ENCODE measurements around the gene IGF1. TPM values are rescaled to one million over a fixed set of nuclear protein-coding genes. Genes with fewer than 3 reads are reported as not detected.

Gene IGF1
- not detected in 2 replicates for total RNA-seq (2014; rRNA removed; shearing (Covaris generic))

- DNase-seq, result no peak
- no peak within 1 kb of the TSS for H3K4me3 ChIP-seq (ENCODE audit: insufficient read depth, low read depth, low read length)
These were observed at the start of gene IGF1 for GRCh38 chr12:102480406-102480805. TSS of gene IGF1 (minus strand) at chr12:102480563. CDS start at chr12:102480381, 182 bp downstream.

DNA sequence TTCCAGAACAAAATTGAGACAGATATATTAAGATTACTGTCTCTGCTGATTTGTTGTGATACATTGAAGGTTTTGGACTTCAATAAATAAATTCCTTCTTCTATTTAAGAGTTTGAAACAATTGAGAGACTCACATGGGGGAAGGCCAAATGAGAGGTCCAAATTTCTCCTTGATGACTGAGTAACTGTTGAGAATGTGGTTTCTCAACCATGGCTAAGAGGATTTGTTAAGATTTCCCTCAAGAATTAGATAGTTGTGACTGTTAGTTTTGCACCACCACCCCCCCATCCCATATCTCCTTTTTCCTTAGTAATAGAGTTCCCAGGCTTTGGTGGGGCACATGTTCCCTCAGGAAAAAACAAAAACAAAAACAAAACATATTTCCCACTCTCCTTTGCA, 47.7 kb upstream of the IGF1 start:
- DNase-seq, result no peak

More at GRCh38 chr12:102480406-102480805, at the start of gene IGF1:
- H3K36me3 ChIP-seq (replicated peaks; ENCODE audit: control insufficient read depth, insufficient read depth, low read length), result no peaks in the 10 kb centered on the region
- H3K27me3 ChIP-seq (ENCODE audit: control insufficient read depth, insufficient read depth, low read length), result no peaks in the 10 kb centered on the region

GRCh38 chr12:102527171-102527720, 46.9 kb upstream of the IGF1 start:
- no peak overlapping the region for H3K4me3 ChIP-seq (ENCODE audit: insufficient read depth, low read depth, low read length)
- no peak for DNase-seq

More for the DNA sequence above, 47.7 kb upstream of the IGF1 start:
- Histone ChIP-seq H3K4me3 (ENCODE audit: insufficient read depth, low read depth, low read length) (no peak overlapping the region), H3K27me3 (ENCODE audit: control insufficient read depth, insufficient read depth, low read length) (no peaks in the 10 kb centered on the region), H3K36me3 (replicated peaks; ENCODE audit: control insufficient read depth, insufficient read depth, low read length) (no peaks in the 10 kb centered on the region)

GRCh38 chr12:102526656-102527055, 46.3 kb upstream of the IGF1 start:
- DNase-seq, result no peak
- no peak overlapping the region for H3K4me3 ChIP-seq (ENCODE audit: insufficient read depth, low read depth, low read length)
- no peaks in the 10 kb centered on the region for H3K27me3 ChIP-seq (ENCODE audit: control insufficient read depth, insufficient read depth, low read length)
- H3K36me3 ChIP-seq (replicated peaks; ENCODE audit: control insufficient read depth, insufficient read depth, low read length), result no peaks in the 10 kb centered on the region

More at GRCh38 chr12:102527171-102527720, 46.9 kb upstream of the IGF1 start:
- Histone ChIP-seq H3K27me3 (ENCODE audit: control insufficient read depth, insufficient read depth, low read length) (no peaks in the 10 kb centered on the region), H3K36me3 (replicated peaks; ENCODE audit: control insufficient read depth, insufficient read depth, low read length) (no peaks in the 10 kb centered on the region)

DNA sequence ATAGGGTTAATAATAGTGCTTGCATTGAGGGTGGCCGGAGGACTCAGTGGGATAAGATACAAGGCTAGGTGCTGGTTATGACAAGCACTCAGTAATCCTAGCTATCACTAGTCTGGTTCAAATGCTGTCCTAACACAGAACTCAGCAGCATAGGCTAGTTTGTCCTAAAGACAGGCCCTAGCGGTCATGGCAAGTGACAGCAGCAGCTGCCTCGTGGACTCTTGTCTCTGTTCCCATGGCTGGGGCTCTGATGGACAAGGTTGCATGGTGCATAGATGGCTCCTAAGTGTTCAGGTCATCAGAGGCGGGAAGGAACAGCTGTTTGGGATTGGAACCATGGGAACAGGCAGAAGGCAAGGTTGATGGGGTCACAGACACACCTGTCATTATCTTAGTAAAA, 42.4 kb upstream of the IGF1 start:
- H3K36me3 ChIP-seq (replicated peaks; ENCODE audit: control insufficient read depth, insufficient read depth, low read length), result no peaks in the 10 kb centered on the region
- DNase-seq, result no peak
- H3K27me3 ChIP-seq (ENCODE audit: control insufficient read depth, insufficient read depth, low read length), result no peaks in the 10 kb centered on the region

GRCh38 chr12:102521662-102522277, 41.4 kb upstream of the IGF1 start:
- Histone ChIP-seq H3K27me3 (ENCODE audit: control insufficient read depth, insufficient read depth, low read length) (no peaks in the 10 kb centered on the region), H3K36me3 (replicated peaks; ENCODE audit: control insufficient read depth, insufficient read depth, low read length) (no peaks in the 10 kb centered on the region), H3K4me3 (ENCODE audit: insufficient read depth, low read depth, low read length) (no peak overlapping the region)
- no peak for DNase-seq

More for the DNA sequence above, 42.4 kb upstream of the IGF1 start:
- H3K4me3 ChIP-seq (ENCODE audit: insufficient read depth, low read depth, low read length), result no peak overlapping the region

GRCh38 chr12:102518871-102519270, 38.5 kb upstream of the IGF1 start:
- H3K36me3 ChIP-seq (replicated peaks; ENCODE audit: control insufficient read depth, insufficient read depth, low read length), result no peaks in the 10 kb centered on the region
- H3K27me3 ChIP-seq (ENCODE audit: control insufficient read depth, insufficient read depth, low read length), result no peaks in the 10 kb centered on the region
- no peak for DNase-seq
- H3K4me3 ChIP-seq (ENCODE audit: insufficient read depth, low read depth, low read length), result no peak overlapping the region

DNA sequence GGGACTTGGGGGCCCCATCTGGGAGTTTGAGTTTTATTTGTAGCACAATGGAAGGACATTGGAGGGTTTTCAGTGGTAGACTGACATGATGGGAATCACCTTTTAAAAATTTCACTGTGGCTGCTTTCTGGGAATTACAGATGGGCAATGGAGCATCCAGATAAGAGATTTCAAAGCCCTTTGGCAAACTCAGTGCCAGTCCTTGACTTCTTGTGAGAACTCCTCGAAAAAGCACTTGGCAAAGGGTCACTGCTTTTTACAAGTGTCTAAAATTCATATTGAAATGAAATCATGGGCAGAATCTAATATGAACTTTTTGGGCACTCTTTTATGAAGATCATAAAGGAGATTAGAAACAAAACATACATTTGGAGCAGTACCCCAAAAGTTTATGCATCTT, 34.3 kb upstream of the IGF1 start:
- H3K4me3 ChIP-seq (ENCODE audit: insufficient read depth, low read depth, low read length), result no peak overlapping the region
- no peaks in the 10 kb centered on the region for H3K27me3 ChIP-seq (ENCODE audit: control insufficient read depth, insufficient read depth, low read length)
- DNase-seq, result no peak
- H3K36me3 ChIP-seq (replicated peaks; ENCODE audit: control insufficient read depth, insufficient read depth, low read length), result no peaks in the 10 kb centered on the region

GRCh38 chr12:102513739-102514138, 33.4 kb upstream of the IGF1 start:
- H3K36me3 ChIP-seq (replicated peaks; ENCODE audit: control insufficient read depth, insufficient read depth, low read length), result no peaks in the 10 kb centered on the region
- DNase-seq, result no peak
- no peak overlapping the region for H3K4me3 ChIP-seq (ENCODE audit: insufficient read depth, low read depth, low read length)
- H3K27me3 ChIP-seq (ENCODE audit: control insufficient read depth, insufficient read depth, low read length), result no peaks in the 10 kb centered on the region

DNA sequence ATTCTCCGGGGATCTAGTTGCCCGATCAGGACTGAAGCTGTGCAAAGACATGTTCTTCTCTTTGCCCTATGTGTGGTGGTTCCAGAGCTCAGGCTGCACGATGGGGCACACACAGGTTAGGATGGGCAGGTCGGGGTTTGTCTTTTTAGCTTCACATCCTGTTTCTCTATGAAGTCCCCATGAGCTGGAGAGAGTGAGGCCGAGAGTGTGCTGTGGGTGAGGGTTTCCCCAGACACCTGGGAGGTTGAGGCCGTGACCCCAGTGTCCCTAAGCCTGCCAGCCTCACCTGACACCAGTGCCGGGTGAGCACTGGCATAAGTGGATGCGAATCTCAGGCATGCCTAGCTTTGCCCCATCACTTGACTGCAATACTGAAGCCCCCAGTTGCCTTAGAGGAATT, 32.9 kb upstream of the IGF1 start:
- H3K27me3 ChIP-seq (ENCODE audit: control insufficient read depth, insufficient read depth, low read length), result no peaks in the 10 kb centered on the region
- H3K36me3 ChIP-seq (replicated peaks; ENCODE audit: control insufficient read depth, insufficient read depth, low read length), result no peaks in the 10 kb centered on the region
- no peak overlapping the region for H3K4me3 ChIP-seq (ENCODE audit: insufficient read depth, low read depth, low read length)
- no peak for DNase-seq

- Histone ChIP-seq H3K4me3 (ENCODE audit: insufficient read depth, low read depth, low read length) (no peak overlapping the region), H3K36me3 (replicated peaks; ENCODE audit: control insufficient read depth, insufficient read depth, low read length) (no peaks in the 10 kb centered on the region), H3K27me3 (ENCODE audit: control insufficient read depth, insufficient read depth, low read length) (no peaks in the 10 kb centered on the region)
- no peak for DNase-seq
These were observed 32.2 kb upstream of the IGF1 start for GRCh38 chr12:102512523-102512922.

- no peaks in the 10 kb centered on the region for H3K36me3 ChIP-seq (replicated peaks; ENCODE audit: control insufficient read depth, insufficient read depth, low read length)
- DNase-seq, result no peak
- H3K4me3 ChIP-seq (ENCODE audit: insufficient read depth, low read depth, low read length), result no peak overlapping the region
- no peaks in the 10 kb centered on the region for H3K27me3 ChIP-seq (ENCODE audit: control insufficient read depth, insufficient read depth, low read length)
These were observed 31.2 kb upstream of the IGF1 start for GRCh38 chr12:102511575-102511974.

DNA sequence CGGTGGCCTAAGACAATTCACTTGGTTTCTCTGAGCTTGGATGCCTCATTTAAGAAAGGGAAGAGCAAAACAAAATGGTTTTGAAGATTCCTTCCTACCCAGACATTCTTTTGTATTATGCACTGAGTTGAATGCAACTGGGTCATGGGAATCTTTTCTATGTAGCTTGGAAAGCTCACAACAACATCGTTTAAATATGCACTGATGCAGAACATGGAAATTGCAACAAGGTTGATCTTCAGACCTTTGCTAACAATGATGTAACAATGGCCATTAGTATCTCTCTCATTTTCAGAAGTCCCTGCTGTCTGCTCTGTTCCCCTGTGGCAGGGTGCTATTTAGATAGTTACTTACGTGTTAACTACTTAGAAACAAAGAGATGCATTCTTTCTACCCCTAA, 30.1 kb upstream of the IGF1 start:
- H3K4me3 ChIP-seq (ENCODE audit: insufficient read depth, low read depth, low read length), result no peak overlapping the region
- no peak for DNase-seq
- no peaks in the 10 kb centered on the region for H3K36me3 ChIP-seq (replicated peaks; ENCODE audit: control insufficient read depth, insufficient read depth, low read length)
- no peaks in the 10 kb centered on the region for H3K27me3 ChIP-seq (ENCODE audit: control insufficient read depth, insufficient read depth, low read length)

GRCh38 chr12:102510031-102510430, 29.7 kb upstream of the IGF1 start:
- no peaks in the 10 kb centered on the region for H3K27me3 ChIP-seq (ENCODE audit: control insufficient read depth, insufficient read depth, low read length)
- DNase-seq, result no peak
- no peak overlapping the region for H3K4me3 ChIP-seq (ENCODE audit: insufficient read depth, low read depth, low read length)
- no peaks in the 10 kb centered on the region for H3K36me3 ChIP-seq (replicated peaks; ENCODE audit: control insufficient read depth, insufficient read depth, low read length)

GRCh38 chr12:102509123-102509626, 28.8 kb upstream of the IGF1 start:
- no peak for DNase-seq
- Histone ChIP-seq H3K36me3 (replicated peaks; ENCODE audit: control insufficient read depth, insufficient read depth, low read length) (no peaks in the 10 kb centered on the region), H3K4me3 (ENCODE audit: insufficient read depth, low read depth, low read length) (no peak overlapping the region), H3K27me3 (ENCODE audit: control insufficient read depth, insufficient read depth, low read length) (no peaks in the 10 kb centered on the region)

Data from H7 (cell line).